ENCODE data around the gene COBLL1.

GRCh38 chr2:164792316-164793170 lies 49.1 kb downstream of the COBLL1 start:
- TF ChIP-seq EZH2 (IDR thresholded peaks at IDR 0.05; ENCODE audit: borderline replicate concordance): no peak
- no peak for TF ChIP-seq CTCF (IDR thresholded peaks at IDR 0.05; ENCODE audit: poor library complexity)
- TF ChIP-seq EZH2phosphoT487 (IDR thresholded peaks at IDR 0.05; ENCODE audit: low read depth, severe bottlenecking, unreplicated experiment): no peak

All from hepatocyte (in vitro differentiated cells).